ENCODE measurements around the gene PDZRN3.

GRCh38 chr3:73605861-73606260 is 18.9 kb downstream of the PDZRN3 start:
- TF ChIP-seq, protein P1, sequence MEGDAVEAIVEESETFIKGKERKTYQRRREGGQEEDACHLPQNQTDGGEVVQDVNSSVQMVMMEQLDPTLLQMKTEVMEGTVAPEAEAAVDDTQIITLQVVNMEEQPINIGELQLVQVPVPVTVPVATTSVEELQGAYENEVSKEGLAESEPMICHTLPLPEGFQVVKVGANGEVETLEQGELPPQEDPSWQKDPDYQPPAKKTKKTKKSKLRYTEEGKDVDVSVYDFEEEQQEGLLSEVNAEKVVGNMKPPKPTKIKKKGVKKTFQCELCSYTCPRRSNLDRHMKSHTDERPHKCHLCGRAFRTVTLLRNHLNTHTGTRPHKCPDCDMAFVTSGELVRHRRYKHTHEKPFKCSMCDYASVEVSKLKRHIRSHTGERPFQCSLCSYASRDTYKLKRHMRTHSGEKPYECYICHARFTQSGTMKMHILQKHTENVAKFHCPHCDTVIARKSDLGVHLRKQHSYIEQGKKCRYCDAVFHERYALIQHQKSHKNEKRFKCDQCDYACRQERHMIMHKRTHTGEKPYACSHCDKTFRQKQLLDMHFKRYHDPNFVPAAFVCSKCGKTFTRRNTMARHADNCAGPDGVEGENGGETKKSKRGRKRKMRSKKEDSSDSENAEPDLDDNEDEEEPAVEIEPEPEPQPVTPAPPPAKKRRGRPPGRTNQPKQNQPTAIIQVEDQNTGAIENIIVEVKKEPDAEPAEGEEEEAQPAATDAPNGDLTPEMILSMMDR (IDR thresholded peaks at IDR 0.05): no peak
- TF ChIP-seq SIN3A (IDR thresholded peaks at IDR 0.05; ENCODE audit: borderline replicate concordance, insufficient read depth, low read depth, low read length) (no peak), POLR2AphosphoS5 (IDR thresholded peaks at IDR 0.05; ENCODE audit: low read depth, low read length) (no peak), TCF7L2 (IDR thresholded peaks at IDR 0.05; ENCODE audit: low read depth, low read length) (no peak)
